B cell (primary cell): Measurements from ENCODE around the gene BAZ2B. TPM values are rescaled to one million over a fixed set of nuclear protein-coding genes. Genes with fewer than 3 reads are reported as not detected.

Experiments used
- ATAC-seq: fragments of 200-7000 bp; cut with Tn5 transposase; one replicate; pipeline ENCODE4 v1.10.0; 2021; ENCODE audit warnings: low read depth, mild to moderate bottlenecking, moderate number of reproducible peaks, moderate library complexity
- CTCF ChIA-PET: fragments of 350-600 bp; sonication (Branson Sonifier 250); formaldehyde crosslinking; loops from one replicate; lab custom pipeline; 2021; ENCODE audit warnings: antibody characterized with exemption, inconsistent platforms; lab: Charles Lee
- POLR2A ChIA-PET: fragments of 350-600 bp; sonication (Branson Sonifier 250); formaldehyde crosslinking; loops from one replicate; lab custom pipeline; 2021; ENCODE audit warnings: antibody characterized with exemption; lab: Charles Lee
- DNase-seq: peaks from one replicate; pipeline ENCODE4 v3.0.0; 2013
- H2AFZ ChIP-seq: 2 replicates; pipeline ENCODE4 v1.6.1; 2012; ENCODE audit warnings: mild to moderate bottlenecking, low read depth, low read length; ENCODE audit not compliant: insufficient read depth, poor library complexity, severe bottlenecking
- H3K27ac ChIP-seq, 2 donors: 1 replicate in 1 of 2; 2 replicates in 1 of 2; pipeline ENCODE4 v1.5.1; 2012 to 2013; ENCODE audit warnings: low read length in 2 of 2, mild to moderate bottlenecking in 2 of 2, moderate library complexity in 1 of 2
- H3K27me3 ChIP-seq, 4 experiments: fragments of 200-600 bp in 1 of 4; sonication (generic) in 1 of 4; replicated peaks in 1 of 4; 1 replicate in 2 of 4; 2 replicates in 2 of 4; pipeline versions ENCODE4 v1.6.1 to v1.7.0; 2013 to 2016; ENCODE audit warnings: low read length in 3 of 4, mild to moderate bottlenecking in 2 of 4, mixed read lengths in 1 of 4, moderate library complexity in 1 of 4; ENCODE audit not compliant: insufficient read depth in 4 of 4, control insufficient read depth in 3 of 4; ENCODE audit errors: control extremely low read depth in 1 of 4
- H3K36me3 ChIP-seq, 2 experiments: replicated peaks in 1 of 2; 1 replicate in 1 of 2; 2 replicates in 1 of 2; pipeline versions ENCODE4 v1.6.1 to v1.7.1; 2013; ENCODE audit warnings: low read length in 1 of 2; ENCODE audit not compliant: insufficient read depth in 2 of 2, control insufficient read depth in 1 of 2; ENCODE audit errors: control extremely low read depth in 1 of 2, extremely low read depth in 1 of 2
- H3K4me1 ChIP-seq, 2 donors: fragments of 200-600 bp in 1 of 2; sonication (generic) in 1 of 2; 1 replicate in 1 of 2; 2 replicates in 1 of 2; pipeline versions ENCODE4 v1.5.1 to v1.6.1; 2013 to 2017; ENCODE audit warnings: low read length in 2 of 2; ENCODE audit not compliant: control insufficient read depth in 2 of 2, insufficient read depth in 2 of 2
- H3K4me2 ChIP-seq: replicated peaks from 2 replicates; pipeline ENCODE3; 2012; ENCODE audit warnings: mild to moderate bottlenecking, low read depth, low read length; ENCODE audit not compliant: poor library complexity, severe bottlenecking
- H3K4me3 ChIP-seq, 5 experiments: fragments of 200-600 bp in 1 of 5; sonication (generic) in 1 of 5; 1 replicate in 3 of 5; 2 replicates in 2 of 5; pipeline versions ENCODE4 v1.5.1 to v1.7.0; 2011 to 2016; ENCODE audit warnings: low read length in 4 of 5, mild to moderate bottlenecking in 4 of 5, low read depth in 2 of 5, control low read depth in 1 of 5, moderate library complexity in 1 of 5; ENCODE audit not compliant: insufficient read depth in 1 of 5; ENCODE audit errors: control extremely low read depth in 1 of 5, extremely low read depth in 1 of 5
- H3K79me2 ChIP-seq: fragments of 200-600 bp; sonication (generic); one replicate; pipeline ENCODE4 v1.6.0; 2016; ENCODE audit warnings: low read length; ENCODE audit not compliant: control insufficient read depth, insufficient read depth
- H3K9ac ChIP-seq: fragments of 200-600 bp; sonication (generic); 2 replicates; pipeline ENCODE4 v1.6.1; 2017; ENCODE audit warnings: mild to moderate bottlenecking, low read length, moderate library complexity
- H3K9me3 ChIP-seq, 3 donors: one replicate each; pipeline versions ENCODE4 v1.6.1 to v1.7.1; 2013; ENCODE audit warnings: low read length in 2 of 3; ENCODE audit not compliant: control insufficient read depth in 2 of 3, insufficient read depth in 1 of 3; ENCODE audit errors: control extremely low read depth in 1 of 3
- H4K20me1 ChIP-seq: 2 replicates; pipeline ENCODE4 v1.6.0; 2012; ENCODE audit warnings: mild to moderate bottlenecking, low read length; ENCODE audit not compliant: insufficient read depth, control insufficient read depth, poor library complexity, severe bottlenecking
- H3K27ac Mint-ChIP-seq: one replicate; pipeline ENCODE4 v1.8.0; 2021; ENCODE audit warnings: mixed read lengths
- H3K27me3 Mint-ChIP-seq: one replicate; pipeline ENCODE4 v1.8.0; 2021; ENCODE audit warnings: mixed read lengths
- H3K4me1 Mint-ChIP-seq: one replicate; pipeline ENCODE4 v1.8.0; 2021; ENCODE audit warnings: mixed read lengths
- H3K4me3 Mint-ChIP-seq: one replicate; pipeline ENCODE4 v1.8.0; 2021; ENCODE audit warnings: mixed read lengths
- H3K9me3 Mint-ChIP-seq: one replicate; pipeline ENCODE4 v1.8.0; 2022; ENCODE audit warnings: mixed read lengths; ENCODE audit not compliant: insufficient read depth
- EZH2 ChIP-seq: IDR thresholded peaks from 2 replicates; pipeline ENCODE4 v1.6.1; 2012; ENCODE audit warnings: borderline replicate concordance, low read depth, mild to moderate bottlenecking, moderate library complexity, low read length; ENCODE audit not compliant: insufficient read depth, poor library complexity, severe bottlenecking
- WGBS: methylation state at CpG from one replicate; pipeline ENCODE4 v1.1.5; 2013; ENCODE audit warnings: missing lambda C conversion rate; ENCODE audit not compliant: insufficient coverage; 5-methylcytosine and 5-hydroxymethylcytosine counted together
- intact Hi-C: fragments of 100-400 bp; cut with micrococcal nuclease; formaldehyde crosslinking; loops from one replicate; pipeline ENCODE4 v1.10.0; 2022
- polyA plus RNA-seq: library from polyadenylated mRNA; depleted of rRNA; stranded (reverse); fragments of >200 nt; gene quantifications from 2 replicates; pipeline ENCODE4 v1.2.3, GENCODE V29; 2012
- total RNA-seq, 2 donors: library from RNA; stranded (reverse); fragments of 120-200 nt in 1 of 2; gene quantifications; 1 replicate in 1 of 2; 2 replicates in 1 of 2; pipeline versions ENCODE4 v1.2.3 to v1.2.4, GENCODE V29; 2013 to 2022
- TF ChIP-seq, protein P1 (sequence below): fragments of 200-600 bp; IDR thresholded peaks from one replicate; pipeline ENCODE4 v1.8.0; 2022; ENCODE audit warnings: antibody characterized with exemption, mild to moderate bottlenecking

Gene BAZ2B
- total and polyA plus RNA-seq, 2 donors (not counting 1 experiment from before 2014, with no cell fraction given), result 8.6 to 42.3 TPM

DNA sequence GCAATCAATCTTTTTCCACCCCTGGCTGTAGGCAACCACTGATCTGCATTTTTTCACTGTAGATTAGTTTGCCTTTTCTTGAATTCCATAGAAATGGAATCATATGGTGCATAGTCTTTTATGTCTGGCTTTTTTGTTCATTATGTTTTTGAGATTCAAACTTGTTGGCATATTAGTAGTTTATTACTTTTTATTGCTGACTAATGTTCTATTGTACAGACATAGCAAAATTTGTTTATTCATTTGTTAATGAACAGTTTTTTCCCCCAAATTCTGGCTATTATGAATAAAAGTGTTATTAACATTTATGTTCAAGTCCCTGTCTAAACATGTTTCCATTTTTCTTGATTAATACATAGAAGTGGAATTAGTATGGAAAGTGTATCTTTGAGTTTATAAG, 308.4 kb downstream of the BAZ2B start:
- POLR2A ChIA-PET, result no interaction called here
- Histone ChIP-seq H3K79me2 (no peaks in the 10 kb centered on the region), H4K20me1 (no peaks in the 10 kb centered on the region), H3K4me3 (no peak overlapping the region), H3K9me3 (peaks cover 0 to 4% (median 1%) of the 10 kb centered on the region in 3 donors), H2AFZ (no peak overlapping the region), H3K27ac (no peak overlapping the region), H3K4me1 (no peaks in the 10 kb centered on the region), H3K9ac (no peak overlapping the region), H3K27me3 (no peaks in the 10 kb centered on the region), H3K36me3 (no peaks in the 10 kb centered on the region), H3K4me2 (no peak overlapping the region)
- CTCF ChIA-PET, result no interaction called here
- ATAC-seq (no peak), DNase-seq (no peak)
- TF ChIP-seq, protein P1, sequence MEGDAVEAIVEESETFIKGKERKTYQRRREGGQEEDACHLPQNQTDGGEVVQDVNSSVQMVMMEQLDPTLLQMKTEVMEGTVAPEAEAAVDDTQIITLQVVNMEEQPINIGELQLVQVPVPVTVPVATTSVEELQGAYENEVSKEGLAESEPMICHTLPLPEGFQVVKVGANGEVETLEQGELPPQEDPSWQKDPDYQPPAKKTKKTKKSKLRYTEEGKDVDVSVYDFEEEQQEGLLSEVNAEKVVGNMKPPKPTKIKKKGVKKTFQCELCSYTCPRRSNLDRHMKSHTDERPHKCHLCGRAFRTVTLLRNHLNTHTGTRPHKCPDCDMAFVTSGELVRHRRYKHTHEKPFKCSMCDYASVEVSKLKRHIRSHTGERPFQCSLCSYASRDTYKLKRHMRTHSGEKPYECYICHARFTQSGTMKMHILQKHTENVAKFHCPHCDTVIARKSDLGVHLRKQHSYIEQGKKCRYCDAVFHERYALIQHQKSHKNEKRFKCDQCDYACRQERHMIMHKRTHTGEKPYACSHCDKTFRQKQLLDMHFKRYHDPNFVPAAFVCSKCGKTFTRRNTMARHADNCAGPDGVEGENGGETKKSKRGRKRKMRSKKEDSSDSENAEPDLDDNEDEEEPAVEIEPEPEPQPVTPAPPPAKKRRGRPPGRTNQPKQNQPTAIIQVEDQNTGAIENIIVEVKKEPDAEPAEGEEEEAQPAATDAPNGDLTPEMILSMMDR, result no peak
- no peak for TF ChIP-seq EZH2
- Mint-ChIP-seq H3K4me3 (no peak overlapping the region), H3K27me3 (peaks cover 4% of the 10 kb centered on the region), H3K27ac (no peak overlapping the region), H3K9me3 (no peaks in the 10 kb centered on the region), H3K4me1 (no peaks in the 10 kb centered on the region)
- intact Hi-C loops, result no loop called here

DNA sequence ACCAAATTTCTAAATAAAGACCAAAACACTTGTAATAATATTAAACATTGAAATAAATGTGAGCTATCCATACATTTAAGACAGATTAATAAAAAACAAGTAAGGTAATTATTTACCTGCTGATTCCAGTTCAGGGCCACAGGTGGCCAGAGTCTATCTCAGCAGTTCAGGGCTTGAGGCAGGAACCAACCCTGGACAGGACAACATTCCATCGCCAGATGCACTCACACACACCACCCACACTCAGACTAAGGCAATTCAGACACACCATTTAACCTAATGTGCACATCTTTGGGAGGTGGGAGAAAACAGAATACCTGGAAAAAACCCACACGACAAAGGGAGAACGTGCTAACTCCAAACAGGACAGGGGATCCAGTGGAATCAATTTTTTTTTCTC, 315.8 kb downstream of the BAZ2B start:
- peaks cover 0 to 3% (median 3%) of the 10 kb centered on the region in 3 donors for H3K9me3 ChIP-seq
- no peak overlapping the region for H3K9ac ChIP-seq
- H3K36me3 ChIP-seq, result no peaks in the 10 kb centered on the region
- no peak overlapping the region for H3K27ac ChIP-seq
- POLR2A ChIA-PET, result no interaction called here
- Mint-ChIP-seq H3K4me1 (no peaks in the 10 kb centered on the region), H3K27ac (no peak overlapping the region), H3K4me3 (no peak overlapping the region), H3K27me3 (peaks cover 6% of the 10 kb centered on the region), H3K9me3 (no peaks in the 10 kb centered on the region)
- intact Hi-C loops, result no loop called here
- TF ChIP-seq EZH2, result no peak
- TF ChIP-seq, protein P1, result no peak
- H3K4me1 ChIP-seq, result no peaks in the 10 kb centered on the region
- DNase-seq (no peak), ATAC-seq (no peak)
- no peaks in the 10 kb centered on the region for H4K20me1 ChIP-seq
- CTCF ChIA-PET, result no interaction called here
- H3K4me3 ChIP-seq, result no peak overlapping the region
- H3K27me3 ChIP-seq, result peaks cover 0 to 3% (median 0%) of the 10 kb centered on the region in 4 experiments
- WGBS, result 86% methylated on average over 1 of the region's 3 CpGs
- no peak overlapping the region for H2AFZ ChIP-seq
- no peaks in the 10 kb centered on the region for H3K79me2 ChIP-seq
- H3K4me2 ChIP-seq, result no peak overlapping the region
